NT2/D1 (cell line): Measurements from ENCODE around the gene PIK3R1.

Source experiments
- DNase-seq: peaks from one replicate; pipeline ENCODE4 v3.0.0-alpha.2; 2011; ENCODE audit warnings: low read depth, low spot score
- H3K27me3 ChIP-seq: 2 replicates; pipeline ENCODE4 v1.6.0; 2011; ENCODE audit warnings: mild to moderate bottlenecking; ENCODE audit not compliant: insufficient read length, insufficient read depth
- H3K36me3 ChIP-seq: 2 replicates; pipeline ENCODE4 v1.6.1; 2011; ENCODE audit warnings: mild to moderate bottlenecking, low read length, mixed read lengths; ENCODE audit not compliant: insufficient read depth, insufficient read length
- H3K4me1 ChIP-seq: 2 replicates; pipeline ENCODE4 v1.5.1; 2011; ENCODE audit not compliant: insufficient read depth, insufficient read length
- H3K4me3 ChIP-seq: 2 replicates; pipeline ENCODE4 v1.5.1; 2011; ENCODE audit warnings: low read depth; ENCODE audit not compliant: insufficient read length
- H3K9ac ChIP-seq: 2 replicates; pipeline ENCODE4 v1.6.0; 2011; ENCODE audit warnings: low read depth; ENCODE audit not compliant: insufficient read length
- H3K9me3 ChIP-seq: 2 replicates; pipeline ENCODE4 v1.5.1; 2011; ENCODE audit warnings: mild to moderate bottlenecking, low read length; ENCODE audit not compliant: insufficient read depth
- SUZ12 ChIP-seq: IDR thresholded peaks from 2 replicates; pipeline ENCODE4 v1.6.1; 2011; ENCODE audit not compliant: insufficient read length, insufficient read depth; ENCODE audit errors: extremely low read depth
- YY1 ChIP-seq: IDR thresholded peaks from 2 replicates; pipeline ENCODE4 v1.6.1; 2011; ENCODE audit not compliant: insufficient read length, insufficient read depth
- ZNF274 ChIP-seq: IDR thresholded peaks from 2 replicates; pipeline ENCODE4 v1.6.1; 2011; ENCODE audit warnings: mild to moderate bottlenecking, low read depth, low read length

PIK3R1 gene

GRCh38 chr5:68268101-68268851 is 52.7 kb downstream of the PIK3R1 start:
- no peaks in the 10 kb centered on the region; the same call in 1 of the 2 replicates for H3K9me3 ChIP-seq
- H3K36me3 ChIP-seq: no peaks in the 10 kb centered on the region
- H3K4me1 ChIP-seq: no peaks in the 10 kb centered on the region
- TF ChIP-seq SUZ12: no peak
- no peak overlapping the region for H3K9ac ChIP-seq
- no peak overlapping the region for H3K4me3 ChIP-seq
- DNase-seq: no peak
- no peaks in the 10 kb centered on the region for H3K27me3 ChIP-seq

- no peak overlapping the region for H3K4me3 ChIP-seq
- no peak overlapping the region for H3K9ac ChIP-seq
- H3K36me3 ChIP-seq: no peaks in the 10 kb centered on the region
- no peak for DNase-seq
- H3K4me1 ChIP-seq: no peaks in the 10 kb centered on the region
- no peaks in the 10 kb centered on the region for H3K27me3 ChIP-seq
- no peak for TF ChIP-seq YY1
- no peak for TF ChIP-seq SUZ12
- no peak for TF ChIP-seq ZNF274
- H3K9me3 ChIP-seq: no peaks in the 10 kb centered on the region; the same call in 1 of the 2 replicates
Measured at GRCh38 chr5:68268852-68269130, 53.2 kb downstream of the PIK3R1 start.

DNA sequence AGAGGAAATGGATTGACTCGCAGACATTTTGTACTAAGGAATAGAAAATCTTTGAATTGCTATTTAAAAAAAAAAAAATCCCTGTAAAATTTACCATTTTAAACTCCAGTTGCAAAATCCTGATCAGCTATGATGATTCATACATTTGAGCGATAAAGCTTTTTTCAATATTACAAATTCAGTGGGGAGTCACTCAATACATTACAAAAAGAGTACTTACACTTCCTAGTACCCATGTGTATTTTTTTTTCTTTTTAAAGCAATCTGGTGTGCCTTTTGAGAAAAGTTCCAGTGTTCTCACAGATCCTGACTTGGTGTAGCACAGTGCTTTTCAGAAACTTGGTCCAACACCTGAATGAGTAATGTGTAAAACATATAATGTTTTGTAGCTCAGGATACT is 54.3 kb downstream of the PIK3R1 start:
- TF ChIP-seq ZNF274 (no peak), YY1 (no peak), SUZ12 (no peak)
- no peak for DNase-seq
- Histone ChIP-seq H3K27me3 (no peaks in the 10 kb centered on the region), H3K4me3 (no peak overlapping the region), H3K9me3 (no peaks in the 10 kb centered on the region; the same call in 1 of the 2 replicates), H3K4me1 (no peaks in the 10 kb centered on the region), H3K9ac (no peak overlapping the region), H3K36me3 (no peaks in the 10 kb centered on the region)

GRCh38 chr5:68270399-68270975 is 54.9 kb downstream of the PIK3R1 start:
- TF ChIP-seq YY1 (no peak), SUZ12 (no peak), ZNF274 (no peak)
- no peaks in the 10 kb centered on the region for H3K27me3 ChIP-seq
- H3K4me1 ChIP-seq: no peaks in the 10 kb centered on the region
- H3K36me3 ChIP-seq: no peaks in the 10 kb centered on the region
- H3K9ac ChIP-seq: no peak overlapping the region
- H3K9me3 ChIP-seq: no peaks in the 10 kb centered on the region
- DNase-seq: no peak
- H3K4me3 ChIP-seq: no peak overlapping the region

GRCh38 chr5:68271124-68271523 is 55.6 kb downstream of the PIK3R1 start:
- H3K36me3 ChIP-seq: peaks cover under 1% of the 10 kb centered on the region
- H3K4me3 ChIP-seq: no peak overlapping the region
- H3K9ac ChIP-seq: no peak overlapping the region
- TF ChIP-seq SUZ12 (no peak), ZNF274 (no peak), YY1 (no peak)
- no peaks in the 10 kb centered on the region for H3K4me1 ChIP-seq
- no peak for DNase-seq
- no peaks in the 10 kb centered on the region for H3K27me3 ChIP-seq
- H3K9me3 ChIP-seq: no peaks in the 10 kb centered on the region

DNA sequence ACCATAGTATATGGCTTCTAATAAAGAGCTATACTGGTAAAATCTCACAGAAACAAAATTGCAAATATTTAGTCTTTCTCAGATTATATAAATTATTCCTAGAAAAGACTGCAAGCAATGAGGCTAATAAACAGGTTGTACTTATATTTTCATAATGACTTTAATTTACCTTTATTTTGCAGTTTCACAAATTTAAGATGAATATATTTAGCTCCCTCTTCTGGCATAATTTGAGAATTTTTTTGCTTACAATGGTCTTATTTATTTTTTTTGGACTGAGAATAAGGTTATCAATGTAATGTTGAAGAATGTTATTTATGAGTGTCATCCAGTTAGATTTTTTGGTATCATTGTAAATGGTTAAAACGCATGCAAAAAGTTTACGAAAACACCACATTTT is 56.7 kb downstream of the PIK3R1 start:
- H3K9me3 ChIP-seq: no peaks in the 10 kb centered on the region
- peaks cover 12% of the 10 kb centered on the region for H3K36me3 ChIP-seq
- TF ChIP-seq ZNF274: no peak
- TF ChIP-seq YY1: no peak
- TF ChIP-seq SUZ12: no peak
- no peaks in the 10 kb centered on the region for H3K27me3 ChIP-seq
- no peak for DNase-seq
- no peaks in the 10 kb centered on the region for H3K4me1 ChIP-seq
- H3K4me3 ChIP-seq: no peak overlapping the region
- no peak overlapping the region for H3K9ac ChIP-seq

DNA sequence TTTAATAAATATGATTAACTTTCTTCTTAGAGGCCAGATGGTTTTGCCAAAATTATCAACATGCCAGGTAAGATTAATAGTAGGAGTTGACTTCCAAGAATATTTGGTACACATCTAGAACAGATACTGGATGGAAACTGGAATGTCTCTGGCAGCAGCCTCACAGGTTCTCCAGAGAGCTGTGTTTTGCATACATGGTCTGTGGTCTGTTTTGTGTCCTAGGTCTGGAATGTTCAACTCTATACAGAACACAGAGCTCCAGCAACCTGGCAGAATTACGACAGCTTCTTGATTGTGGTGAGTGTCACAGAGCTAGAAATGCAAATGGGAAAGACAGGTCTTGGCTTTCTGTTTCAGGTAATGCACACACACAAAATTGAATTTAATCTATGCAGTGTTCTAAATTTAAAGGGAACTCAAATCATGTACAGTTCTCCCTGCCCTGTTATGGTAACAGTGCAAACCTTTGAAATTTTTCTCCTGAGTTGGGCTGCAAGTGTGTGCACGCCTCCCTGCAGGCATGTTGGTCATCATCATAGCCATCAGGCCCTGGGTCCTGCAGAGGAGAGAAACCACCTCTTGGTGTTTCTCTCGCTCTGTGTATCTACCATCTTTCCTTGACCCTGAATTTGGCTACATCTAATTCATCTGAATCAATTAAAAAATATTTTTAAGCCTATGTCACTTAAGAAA is 58.3 kb downstream of the PIK3R1 start:
- H3K4me1 ChIP-seq: no peaks in the 10 kb centered on the region
- H3K36me3 ChIP-seq: peaks cover 17% of the 10 kb centered on the region
- no peaks in the 10 kb centered on the region for H3K27me3 ChIP-seq
- H3K9ac ChIP-seq: no peak overlapping the region
- H3K9me3 ChIP-seq: no peaks in the 10 kb centered on the region
- no peak for DNase-seq
- TF ChIP-seq SUZ12 (no peak), YY1 (no peak), ZNF274 (no peak)
- no peak overlapping the region for H3K4me3 ChIP-seq
